CD4-positive, alpha-beta T cell treated with Interleukin-21 for 1 hour (primary cell): Measurements from ENCODE around the gene CELSR1.
"Not testable (repeated sequence)": the region's sequence is repeated elsewhere in the genome, so short reads cannot be mapped to it uniquely, and the experiment has no call there.

Experiments
- DNase-seq: peaks from one replicate; pipeline ENCODE4 v3.0.0-alpha.2; 2020

The CELSR1 gene

DNA sequence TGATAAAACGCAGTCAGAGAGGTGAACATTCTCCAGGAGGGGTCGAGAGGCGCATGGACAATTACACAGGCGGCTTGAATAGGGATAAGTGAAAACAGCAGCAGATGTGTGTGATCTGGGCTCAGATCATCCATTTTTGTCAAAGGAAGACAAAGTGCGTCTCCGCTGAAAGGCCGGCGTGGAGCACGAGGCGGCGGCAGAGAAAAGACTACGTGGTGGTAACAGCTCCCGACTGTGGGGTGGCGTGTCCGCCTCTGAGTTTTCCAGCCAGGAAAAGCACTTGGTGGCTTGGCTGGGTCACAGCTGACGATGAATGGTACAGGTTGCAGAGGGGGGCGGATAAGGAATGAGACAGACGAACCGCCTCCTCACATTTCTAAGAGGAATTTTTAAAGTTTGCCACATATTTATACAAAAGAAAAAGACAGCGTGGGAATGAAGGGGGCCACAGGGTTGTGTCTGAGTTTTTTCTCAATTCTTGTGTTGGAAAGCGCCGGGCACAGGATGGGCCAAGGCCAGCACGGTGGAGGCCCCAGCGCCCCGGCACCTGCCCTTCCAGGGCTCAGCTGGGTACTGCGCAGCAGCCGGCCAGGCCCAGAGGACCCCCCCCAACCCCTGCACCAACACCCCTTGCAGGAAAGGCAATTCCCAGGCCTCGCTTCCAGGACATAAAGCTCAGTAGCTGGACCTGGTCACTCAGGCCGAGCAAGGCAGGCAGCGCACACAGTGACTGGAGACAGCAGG is 121.5 kb downstream of the CELSR1 start:
- no peak for DNase-seq

DNA sequence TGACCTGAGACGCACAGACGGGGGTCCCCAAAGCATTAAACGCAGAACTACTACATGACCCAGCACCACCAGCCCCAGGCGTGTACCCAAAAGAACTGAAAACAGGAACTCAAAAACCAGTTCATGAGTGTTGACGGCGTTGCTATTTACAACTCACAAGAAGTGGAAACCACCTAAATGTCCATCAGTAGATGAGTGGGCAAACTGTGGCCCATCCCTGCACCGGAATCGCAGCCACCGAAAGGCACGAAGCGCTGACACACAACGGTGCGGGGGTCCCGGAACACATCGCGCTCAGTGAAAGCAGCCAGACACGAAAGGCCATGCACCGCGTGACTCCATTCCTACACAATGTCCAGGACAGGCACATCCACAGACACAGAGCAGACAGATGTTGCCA is 122.7 kb downstream of the CELSR1 start:
- DNase-seq: no peak

DNA sequence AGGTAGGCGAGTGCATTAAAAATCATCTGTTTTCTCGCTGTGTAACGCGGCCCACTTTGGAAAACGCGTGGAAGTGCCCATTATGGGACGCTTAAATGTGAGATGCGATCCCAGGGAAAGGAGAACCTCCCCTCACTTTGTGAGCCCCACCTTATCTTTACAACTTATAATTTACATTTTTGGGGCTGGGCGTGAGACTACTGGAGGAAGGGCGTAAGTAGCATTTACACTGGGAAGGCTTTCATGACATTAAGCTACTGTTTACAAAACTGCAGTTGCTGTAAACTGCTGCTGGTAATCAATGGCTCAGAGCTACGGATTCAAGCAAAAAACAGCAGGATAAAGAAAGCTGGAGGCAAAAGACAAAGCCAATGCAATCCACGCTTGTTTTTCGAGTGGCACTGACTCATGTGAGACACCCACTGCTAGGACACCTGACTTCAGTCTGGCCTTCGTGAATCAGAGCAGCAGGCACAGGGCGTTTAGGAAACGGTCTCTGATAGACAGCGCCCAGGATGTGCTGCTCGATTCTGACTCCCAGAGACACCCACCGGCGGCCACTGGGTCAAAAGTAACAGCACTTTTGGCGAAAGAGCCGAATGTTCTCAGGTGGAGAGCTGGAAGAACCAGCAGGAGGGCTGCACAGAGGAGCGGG is 123.6 kb downstream of the CELSR1 start:
- no peak for DNase-seq

DNA sequence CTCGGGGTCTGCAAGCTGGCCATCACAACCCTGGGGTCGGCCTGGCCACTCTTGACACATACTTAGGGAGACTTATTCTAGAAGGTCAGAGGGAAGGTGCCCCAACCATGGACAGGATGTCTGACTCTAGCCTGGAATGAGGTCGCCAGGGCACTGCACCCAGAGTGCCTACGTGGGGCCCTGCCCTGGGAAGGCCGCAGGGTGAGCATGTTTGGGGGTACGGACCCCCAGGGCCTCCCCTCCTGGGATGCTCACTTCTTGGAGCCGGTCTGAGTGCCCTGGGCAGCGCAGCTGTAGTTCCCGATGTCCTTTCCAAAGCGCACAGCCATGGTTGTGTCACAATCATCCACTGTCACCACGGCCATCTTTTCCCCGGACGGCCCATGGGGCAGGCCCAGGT is 126.1 kb downstream of the CELSR1 start:
- DNase-seq: no peak

DNA sequence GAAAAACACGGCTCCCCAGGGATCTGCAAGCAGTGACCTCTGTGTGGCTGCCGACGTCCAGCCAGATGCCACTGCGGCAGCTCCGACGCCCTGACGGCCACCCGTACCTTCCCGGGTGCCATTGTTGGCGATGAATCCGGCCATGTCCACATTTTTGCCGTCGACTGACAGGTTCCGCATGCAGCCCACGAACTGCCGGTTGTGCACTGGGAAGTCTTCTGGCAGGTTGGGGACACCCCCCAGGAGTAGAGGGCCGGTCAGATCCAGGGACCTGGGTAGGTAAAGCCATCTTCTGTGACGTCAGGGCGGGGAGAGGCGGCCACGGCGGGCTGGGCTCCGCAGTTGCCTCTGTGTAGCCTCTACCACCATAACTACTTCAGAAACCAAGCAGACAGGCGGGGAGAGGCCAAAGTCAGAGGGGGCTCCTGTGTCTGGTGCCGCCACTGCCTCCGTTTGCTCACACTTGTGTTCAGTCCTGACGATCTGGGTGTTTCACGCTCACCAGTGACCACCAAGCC is 127.1 kb downstream of the CELSR1 start:
- DNase-seq: no peak

DNA sequence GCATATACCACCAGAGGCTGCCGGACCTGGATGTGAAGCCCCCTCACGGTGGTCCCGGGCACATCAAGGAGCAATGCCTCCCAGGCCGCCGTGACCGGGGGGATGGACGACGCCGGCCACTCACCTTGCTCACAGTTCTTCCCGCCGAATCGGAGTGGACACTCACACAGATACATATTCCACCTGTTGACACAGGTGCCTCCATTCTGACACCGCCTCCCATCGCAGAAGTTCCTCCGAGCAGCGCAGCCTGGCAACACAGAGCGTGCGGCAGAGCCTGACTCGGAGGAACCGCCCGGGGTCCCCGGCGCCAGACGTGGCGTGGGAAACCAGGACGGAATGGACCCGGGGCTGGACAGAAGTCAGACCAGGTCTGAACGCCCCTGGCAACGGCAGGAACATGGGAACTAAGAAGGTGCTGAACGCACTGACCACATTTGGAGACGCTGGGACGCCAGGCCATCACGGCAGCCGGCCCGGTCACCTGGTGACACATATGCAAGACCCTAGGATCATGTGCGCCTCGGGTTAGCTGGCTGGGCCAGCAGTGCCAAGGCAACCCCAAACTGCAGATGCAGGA is 127.7 kb downstream of the CELSR1 start:
- DNase-seq: no peak

DNA sequence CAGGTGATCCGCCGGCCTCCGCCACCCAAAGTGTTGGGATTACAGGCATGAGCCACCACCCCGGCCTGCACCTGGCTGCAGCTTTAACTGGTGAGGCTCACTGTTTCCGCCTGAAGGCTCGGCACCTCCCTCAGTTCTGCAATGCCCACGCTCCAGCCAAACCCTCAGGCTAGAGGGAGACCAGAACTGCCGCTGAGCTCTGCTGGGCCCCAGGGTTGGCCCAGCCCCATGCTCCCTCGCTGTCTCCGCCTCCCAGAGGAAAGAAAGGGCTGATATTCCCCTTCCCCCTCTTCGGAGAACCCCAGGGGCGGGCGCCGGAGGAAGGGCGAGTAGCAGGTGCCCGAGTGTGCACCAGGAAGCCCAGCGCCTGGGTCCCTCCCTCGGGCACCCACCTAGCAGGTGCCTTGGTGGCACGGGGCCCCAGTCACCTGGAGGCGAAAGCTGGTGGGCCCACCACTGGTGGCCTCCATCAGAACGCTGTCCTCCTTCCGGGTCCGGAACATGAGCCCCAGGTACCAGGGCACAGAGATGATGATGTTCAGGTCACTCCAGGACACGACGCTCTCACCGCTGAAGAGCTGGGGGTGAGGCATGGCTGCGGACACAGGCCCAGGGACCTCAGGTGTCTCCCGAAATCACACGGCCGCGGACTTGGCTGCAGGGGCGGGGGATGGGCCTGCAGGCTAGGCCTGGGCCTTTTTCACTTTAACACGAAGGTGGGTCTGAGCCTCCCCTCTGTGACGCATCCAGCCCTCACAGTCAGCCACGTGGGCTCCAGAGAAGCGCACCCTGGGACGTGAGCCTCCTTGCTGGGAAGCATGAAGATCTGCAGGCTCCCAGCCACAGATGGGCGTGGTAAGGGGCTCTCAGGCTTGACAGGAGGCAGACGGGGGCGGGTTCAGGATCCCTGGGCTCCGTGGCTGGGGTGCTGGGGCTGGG is 128.6 kb downstream of the CELSR1 start:
- DNase-seq: no peak

DNA sequence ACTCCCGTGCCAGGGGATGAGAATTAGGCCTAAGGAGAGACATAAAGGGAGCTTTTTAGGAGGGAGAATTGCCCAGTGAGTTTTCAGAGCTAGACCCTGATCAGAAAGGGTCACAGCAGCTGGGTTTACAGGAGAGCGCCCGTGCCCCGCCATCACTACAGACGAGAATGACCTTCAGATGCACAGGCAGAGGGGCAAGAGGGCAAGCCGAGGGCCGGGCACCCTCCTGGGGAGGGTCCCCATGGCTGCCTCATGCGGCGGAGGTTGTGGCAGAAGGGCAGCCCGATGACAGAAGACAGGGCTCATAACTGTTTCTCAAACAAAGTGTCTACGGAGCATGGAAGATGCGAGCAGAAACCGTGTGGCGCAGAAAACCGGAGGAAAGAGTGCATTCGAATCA is 129.7 kb downstream of the CELSR1 start:
- no peak for DNase-seq

DNA sequence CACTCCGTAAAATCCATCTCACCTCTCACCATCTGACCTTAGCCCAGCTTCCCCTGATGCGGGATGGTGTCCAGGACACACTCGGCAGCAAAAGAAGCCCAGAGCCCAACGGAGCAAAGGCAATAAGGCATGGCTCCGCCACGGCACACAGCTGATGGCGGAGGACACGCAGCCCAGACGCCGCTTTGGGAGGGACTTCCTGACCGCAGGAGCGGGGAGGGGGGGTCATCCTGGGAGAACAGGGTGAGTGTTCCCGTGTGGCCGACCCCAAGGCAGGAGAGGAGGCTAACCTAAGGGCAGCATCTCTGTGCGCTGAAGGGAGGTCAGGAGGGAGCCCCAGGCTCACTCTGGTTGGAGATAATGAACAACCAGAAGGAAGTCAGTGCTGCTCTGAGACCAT is 130.6 kb downstream of the CELSR1 start:
- no peak for DNase-seq

DNA sequence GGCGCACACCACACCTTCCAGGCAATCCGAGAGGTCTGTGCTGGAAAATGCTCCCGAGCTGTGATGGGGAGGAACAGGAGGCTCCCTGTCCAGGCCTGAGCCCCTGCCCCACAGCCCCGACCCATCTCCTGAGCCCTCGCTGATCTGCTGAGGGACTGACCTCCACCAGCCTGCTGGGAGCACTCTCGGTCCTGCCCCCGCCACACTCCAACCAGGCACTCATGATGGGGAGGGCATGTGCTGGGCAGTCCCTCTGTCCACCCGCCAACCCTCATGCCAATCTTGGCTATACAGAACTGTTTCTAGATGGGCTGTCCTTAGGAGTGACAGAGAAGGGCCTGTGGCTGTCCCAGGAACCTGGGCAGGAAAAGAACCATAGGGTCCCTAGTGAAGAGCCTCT is 131.1 kb downstream of the CELSR1 start:
- DNase-seq: no peak

DNA sequence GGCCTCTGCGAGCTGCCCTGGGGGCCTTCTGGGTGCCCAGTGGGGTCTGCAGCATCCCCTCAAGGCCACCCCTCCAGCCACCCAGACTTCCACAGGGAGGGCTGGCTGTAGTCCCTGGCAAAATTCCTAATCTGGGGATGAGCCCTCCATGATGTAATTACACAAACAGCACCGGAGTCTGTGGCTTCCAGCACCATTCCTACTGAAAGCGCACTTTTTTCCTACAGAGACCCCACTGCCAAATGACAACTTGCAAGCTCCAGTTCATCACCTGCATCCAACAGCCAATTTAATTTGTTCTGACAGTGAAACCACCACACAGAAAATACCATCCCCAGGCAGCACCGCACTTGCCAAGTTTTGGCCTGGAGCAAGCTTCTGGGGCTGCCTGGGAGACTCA is 131.5 kb downstream of the CELSR1 start:
- no peak for DNase-seq

DNA sequence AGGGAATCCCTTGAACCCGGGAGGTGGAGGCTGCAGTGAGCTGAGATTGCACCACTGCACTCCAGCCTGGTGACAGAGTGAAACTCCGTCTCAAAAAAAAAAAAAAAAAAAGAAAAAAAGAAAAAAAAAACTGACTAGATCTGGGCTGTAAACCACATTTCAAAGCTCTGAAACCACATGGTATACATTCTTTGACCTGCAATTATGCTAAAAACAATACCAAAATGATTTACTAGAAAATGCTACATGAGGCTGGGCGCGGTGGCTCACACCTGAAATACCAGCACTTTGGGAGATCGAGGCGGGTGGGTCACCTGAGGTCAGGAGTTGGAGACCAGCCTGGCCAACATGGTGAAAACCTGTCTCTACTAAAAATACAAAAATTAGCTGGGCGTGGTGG is 133.5 kb downstream of the CELSR1 start:
- peak; percentile 22 for DNase-seq

DNA sequence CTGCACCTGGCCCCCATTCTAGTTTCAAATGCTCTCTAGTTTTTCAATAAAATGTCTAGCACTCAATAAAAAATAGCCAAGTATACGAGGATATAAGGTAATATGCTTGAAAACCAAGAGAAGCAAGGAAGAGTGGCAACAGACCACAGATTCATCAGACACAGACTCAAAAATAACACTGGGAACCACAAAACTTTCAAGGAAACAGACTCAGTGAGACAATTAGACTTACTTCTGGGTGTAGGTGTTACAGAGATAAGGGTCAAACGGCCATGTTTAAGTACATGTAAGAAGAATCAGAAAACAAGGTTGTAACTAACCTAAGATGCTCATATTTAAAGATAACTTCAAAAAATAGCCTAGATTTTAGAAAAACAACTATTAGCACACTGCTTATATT is 134.9 kb downstream of the CELSR1 start:
- no peak for DNase-seq

DNA sequence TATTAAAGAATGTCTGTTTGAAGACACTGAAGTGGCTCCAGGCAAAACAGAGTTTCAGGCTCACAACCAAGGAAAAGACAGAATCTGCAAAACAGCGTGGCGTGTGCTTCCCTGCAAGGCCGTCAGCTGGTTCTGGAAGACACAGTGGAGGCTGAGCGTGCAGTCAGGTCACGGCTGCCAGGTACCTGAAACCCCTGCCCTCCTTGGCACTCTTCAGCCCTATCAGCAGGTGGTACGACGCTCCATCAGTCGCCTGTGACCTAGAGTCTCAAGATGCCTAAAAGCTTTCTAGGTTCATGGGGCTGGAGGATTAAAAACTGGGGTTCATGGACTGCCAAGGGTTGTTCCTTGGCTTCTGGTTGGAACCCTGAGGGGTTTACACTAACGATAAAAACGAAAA is 136.1 kb downstream of the CELSR1 start:
- DNase-seq: no peak

DNA sequence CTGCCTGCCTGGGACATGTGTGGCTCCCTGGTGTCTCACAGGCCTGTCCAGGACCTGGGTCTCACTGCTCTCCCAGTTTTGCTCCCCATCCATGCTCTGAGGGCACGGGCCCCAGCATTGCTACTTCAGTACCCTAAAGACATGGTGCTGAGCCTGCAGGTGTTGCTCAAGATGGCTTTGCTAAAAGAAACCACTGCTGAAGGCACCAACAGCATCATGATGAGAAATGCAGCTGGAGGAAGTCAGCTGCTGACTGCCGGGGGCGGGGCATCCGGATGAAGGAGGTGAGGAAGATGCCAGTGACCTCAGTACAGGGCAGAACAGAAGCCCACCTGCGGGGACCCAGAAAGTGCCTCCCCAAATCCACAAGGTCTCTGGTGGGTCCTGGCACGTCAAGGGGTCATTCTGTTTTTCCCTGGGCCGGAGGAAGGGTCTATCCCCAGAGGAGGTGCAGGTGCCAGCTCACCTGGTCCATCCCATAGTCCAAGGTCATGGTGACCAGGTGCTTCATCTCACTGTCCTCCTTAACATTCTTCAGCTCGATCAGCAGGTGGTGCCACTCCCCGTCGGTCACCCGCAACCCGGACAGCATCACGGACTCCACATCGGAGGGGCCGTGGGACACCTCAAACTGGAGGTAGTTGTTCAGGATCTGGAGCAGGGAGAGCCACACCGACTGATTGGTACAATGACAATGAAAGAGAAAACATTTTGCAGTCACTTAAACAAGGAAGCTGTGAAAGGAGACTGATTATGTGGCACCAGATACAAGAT is 138.0 kb downstream of the CELSR1 start:
- no peak for DNase-seq

DNA sequence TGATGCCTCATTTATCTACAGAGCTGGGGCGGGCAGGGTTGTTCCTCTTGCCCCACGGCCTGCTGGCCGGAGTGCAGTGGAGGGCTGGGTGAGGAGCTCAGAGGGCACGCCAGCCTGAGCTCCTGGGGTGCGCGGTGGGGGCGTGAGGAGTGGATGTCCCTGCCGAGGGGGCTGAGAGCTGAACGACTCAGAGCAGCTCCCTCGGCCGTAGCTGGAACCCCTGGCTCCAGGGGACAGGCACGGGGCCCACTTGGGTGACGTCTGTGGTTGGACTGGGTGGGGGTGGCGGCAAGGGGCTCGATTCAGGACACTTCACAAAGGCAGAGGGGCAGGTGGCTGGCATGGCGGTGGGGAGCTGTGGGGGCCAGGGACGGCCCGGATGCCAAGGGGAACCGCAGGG is 139.5 kb downstream of the CELSR1 start:
- no peak for DNase-seq

DNA sequence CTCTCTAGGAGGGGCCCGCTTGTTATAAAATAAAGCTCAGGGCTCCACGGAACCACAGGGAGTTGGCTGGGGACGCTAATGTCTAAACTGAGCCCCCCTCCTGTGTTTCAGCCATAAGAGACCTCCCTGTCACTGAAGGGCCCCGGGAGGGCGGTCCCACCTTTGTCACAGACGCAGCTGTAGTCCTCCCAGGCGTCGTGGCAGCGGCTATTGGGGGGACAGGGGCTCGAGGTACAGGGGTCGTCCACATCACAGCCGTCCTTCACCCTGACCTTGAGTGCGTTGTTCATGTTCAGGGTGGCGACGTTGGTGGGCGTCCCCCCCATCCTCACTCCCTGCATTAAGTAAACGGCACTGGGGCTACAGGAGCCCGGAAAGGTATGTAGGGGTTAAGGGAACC is 139.9 kb downstream of the CELSR1 start:
- DNase-seq: no peak

DNA sequence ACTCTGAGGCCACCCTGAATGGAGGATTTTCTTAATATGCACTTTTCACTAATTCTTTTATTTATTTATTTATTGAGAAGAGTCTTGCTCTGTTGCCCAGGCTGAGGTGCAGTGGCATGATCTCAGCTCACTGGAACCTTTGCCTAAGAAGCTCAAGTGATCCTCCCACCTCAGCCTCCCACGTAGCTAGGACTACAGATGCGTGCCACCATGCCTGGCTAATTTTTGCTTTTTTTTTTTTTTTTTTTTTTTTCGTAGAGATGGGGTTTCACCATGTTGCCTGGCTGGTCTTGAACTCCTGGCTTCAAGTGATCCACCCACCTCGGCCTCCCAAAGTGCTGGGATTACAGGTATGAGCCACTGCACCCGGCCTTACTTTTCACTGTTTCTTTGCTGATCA is 140.4 kb downstream of the CELSR1 start:
- not testable (repeated sequence) for DNase-seq

DNA sequence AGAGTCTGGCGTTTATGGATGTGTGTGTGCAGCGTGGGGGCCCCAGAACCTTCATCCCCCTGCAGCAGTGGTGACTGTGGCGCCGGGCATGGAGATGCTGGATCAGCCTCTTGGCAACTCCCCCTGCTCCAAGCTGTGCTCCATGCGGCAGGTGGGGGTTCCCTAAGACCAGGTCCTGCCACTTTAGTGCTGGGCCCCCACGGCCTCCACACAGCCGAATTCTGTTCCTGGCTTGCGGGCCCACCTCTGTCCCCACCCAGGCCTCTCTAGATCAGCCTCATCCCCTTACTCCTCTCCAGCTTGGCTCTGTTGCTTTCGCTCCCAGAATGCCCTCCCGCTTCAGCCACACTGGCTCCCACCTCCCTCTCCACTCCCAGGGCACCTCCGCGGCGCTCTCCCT is 142.3 kb downstream of the CELSR1 start:
- DNase-seq: no peak

DNA sequence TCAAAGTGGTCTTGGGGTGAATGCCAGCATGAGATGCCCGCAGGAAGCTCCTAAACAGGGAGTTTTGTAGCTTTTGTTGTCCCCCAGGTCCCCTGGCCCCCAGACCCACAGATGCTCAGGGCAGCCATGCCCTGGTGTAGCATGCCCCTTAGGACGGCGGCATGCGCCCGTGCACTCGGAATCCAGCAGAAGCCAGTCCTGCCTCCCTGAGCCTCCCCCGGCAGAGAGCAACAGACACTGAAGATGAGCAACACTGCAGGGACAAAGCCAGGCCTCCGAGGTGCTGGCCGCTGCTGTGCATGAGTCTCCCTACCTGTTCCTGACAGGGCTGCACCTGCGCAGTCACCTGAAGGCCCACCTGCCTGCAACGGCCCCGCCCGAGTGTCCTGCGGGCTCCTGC is 142.8 kb downstream of the CELSR1 start:
- DNase-seq: no peak

DNA sequence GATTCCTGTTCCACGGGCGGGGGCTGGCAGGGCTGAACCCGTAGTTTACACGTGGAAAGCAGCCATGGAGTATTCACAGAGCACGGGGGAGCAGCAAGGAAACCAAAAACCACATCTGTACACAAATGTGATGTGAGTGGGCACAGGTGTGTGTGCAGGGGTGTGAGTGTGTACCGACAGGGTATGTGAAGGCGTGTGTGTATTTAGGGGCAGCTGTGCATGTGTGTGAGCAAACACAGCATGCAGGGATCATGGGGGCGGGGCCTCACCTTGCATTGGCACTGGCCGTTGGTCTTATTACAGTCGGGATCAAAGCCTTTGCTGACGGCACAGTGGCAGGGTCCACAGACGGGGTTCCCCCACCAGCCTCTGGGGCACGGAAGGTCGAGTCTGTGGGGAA is 143.5 kb downstream of the CELSR1 start:
- DNase-seq: no peak

DNA sequence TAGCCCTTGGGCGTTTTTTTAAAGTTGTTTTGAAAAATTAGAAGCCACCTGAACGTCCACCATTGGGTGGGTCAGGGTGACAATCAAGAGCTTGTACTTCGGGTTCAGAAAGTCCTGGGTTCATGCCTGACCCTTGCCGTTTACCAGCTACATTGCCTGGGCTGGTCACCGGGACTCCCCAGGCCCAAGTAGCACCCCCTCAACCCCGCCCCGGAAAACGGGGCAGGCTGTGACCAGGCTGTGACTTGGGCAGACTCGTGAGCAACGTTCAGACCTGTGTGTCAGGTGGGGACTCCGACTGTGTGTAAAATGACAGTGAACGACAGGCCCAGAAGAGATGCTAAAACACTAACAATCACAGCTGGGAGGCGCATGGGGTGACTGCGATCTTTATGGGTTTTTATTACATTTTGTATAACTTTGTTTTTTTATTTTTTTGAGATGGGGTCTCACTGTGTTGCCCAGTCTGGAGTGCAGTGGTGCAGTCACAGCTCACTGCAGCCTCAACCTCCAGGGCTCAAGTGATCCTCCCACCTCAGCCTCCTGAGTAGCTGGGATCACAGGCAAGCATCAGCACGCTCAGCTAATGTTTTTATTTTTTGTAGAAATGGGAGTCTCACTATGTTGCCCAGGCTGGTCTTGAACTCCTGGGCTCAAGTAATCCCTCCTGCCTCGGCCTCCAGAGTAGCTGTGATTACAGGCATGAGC is 145.1 kb downstream of the CELSR1 start:
- DNase-seq: no peak
